Measurements from ENCODE around the gene DNAH6.

The DNAH6 gene

DNA sequence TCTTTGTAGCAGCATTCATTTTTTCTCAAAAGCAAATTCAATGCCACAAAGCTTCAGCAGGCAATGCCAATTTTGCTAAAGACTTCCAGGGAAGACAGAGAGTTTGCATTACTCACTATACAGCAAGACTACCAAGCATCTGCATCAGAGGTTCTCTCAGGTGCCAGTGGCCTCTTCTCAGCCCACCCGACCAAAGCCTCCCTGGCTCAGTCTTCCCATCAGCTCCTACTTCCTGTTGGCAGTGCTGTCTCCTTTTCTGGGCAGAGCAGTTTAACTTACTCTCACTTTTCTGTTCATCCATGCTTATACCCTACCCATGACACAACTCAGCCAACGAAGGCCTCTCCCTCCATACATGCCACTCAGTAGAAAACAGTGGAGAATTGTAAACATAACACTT, 207.5 kb downstream of the DNAH6 start:
- no peak for DNase-seq (ENCODE audit: low spot score)
- no peak for TF ChIP-seq CTCF (IDR thresholded peaks at IDR 0.05; ENCODE audit: extremely low read depth, missing control alignments)

GRCh38 chr2:84725717-84726116, 209.4 kb downstream of the DNAH6 start:
- TF ChIP-seq CTCF (IDR thresholded peaks at IDR 0.05; ENCODE audit: extremely low read depth, missing control alignments), result no peak
- no peak for DNase-seq (ENCODE audit: low spot score)

DNA sequence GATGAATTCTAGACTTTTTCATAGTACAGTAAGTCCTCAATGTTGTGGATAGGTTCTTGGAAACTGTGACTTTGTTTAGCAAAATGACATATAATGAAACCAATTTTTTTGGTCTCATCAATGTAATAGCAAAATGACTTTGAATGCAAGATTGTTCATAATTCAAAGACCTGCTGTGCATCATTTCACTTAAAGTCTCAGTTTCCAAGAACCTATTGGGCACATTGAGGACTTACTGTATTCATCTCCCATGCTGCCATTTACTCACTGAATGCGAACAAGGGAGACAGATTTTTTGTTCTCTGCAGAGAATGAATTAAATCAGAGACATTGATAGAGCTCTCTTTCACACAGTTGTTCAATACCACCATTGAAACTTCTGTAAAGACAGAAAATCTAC, 211.0 kb downstream of the DNAH6 start:
- DNase-seq (ENCODE audit: low spot score), result no peak
- no peak for TF ChIP-seq CTCF (IDR thresholded peaks at IDR 0.05; ENCODE audit: extremely low read depth, missing control alignments)

DNA sequence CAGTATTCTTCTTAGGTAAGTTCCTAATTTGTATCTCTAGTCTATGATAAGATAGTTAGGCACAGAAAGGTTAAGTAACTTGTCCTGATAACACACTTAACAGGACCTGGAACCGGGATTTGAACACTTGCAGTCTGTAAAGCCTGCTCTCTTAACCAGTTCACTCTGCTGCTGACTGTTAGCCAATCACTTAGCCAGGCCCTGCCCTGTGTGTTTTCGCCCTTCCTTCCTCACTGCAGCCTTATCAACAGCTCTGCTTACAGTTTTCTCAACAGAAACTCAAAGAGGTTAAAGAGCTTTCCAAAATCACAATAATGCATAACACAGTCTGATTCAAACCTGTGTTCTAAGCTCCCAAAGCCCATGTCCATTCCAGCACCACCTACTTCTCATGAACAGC, 212.9 kb downstream of the DNAH6 start:
- no peak for TF ChIP-seq CTCF (IDR thresholded peaks at IDR 0.05; ENCODE audit: extremely low read depth, missing control alignments)
- DNase-seq (ENCODE audit: low spot score), result no peak

DNA sequence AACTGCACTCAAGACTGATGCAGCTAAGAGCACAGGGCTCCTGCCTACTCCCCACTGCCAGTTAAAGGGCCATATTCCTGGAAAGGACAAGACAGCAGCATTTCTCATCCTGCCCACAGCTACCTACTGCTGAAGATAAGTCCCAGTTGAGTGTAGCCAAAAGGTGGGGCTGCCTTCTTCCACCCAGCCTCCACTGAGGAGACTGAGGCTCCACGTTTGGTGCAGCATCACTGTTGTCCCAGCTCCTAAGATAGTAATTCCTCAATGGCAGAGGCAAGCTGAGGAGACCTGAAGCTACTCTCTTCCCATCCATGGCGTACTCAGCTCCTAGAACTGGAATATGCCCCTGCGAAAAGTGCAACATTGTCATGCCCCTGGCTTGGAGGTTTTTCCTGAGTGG, 214.9 kb downstream of the DNAH6 start:
- no peak for DNase-seq (ENCODE audit: low spot score)
- no peak for TF ChIP-seq CTCF (IDR thresholded peaks at IDR 0.05; ENCODE audit: extremely low read depth, missing control alignments)

GRCh38 chr2:84732897-84733778, 216.8 kb downstream of the DNAH6 start:
- no peak for TF ChIP-seq CTCF (IDR thresholded peaks at IDR 0.05; ENCODE audit: extremely low read depth, missing control alignments)
- DNase-seq (ENCODE audit: low spot score), result no peak

GRCh38 chr2:84735389-84735788, 219.1 kb downstream of the DNAH6 start:
- TF ChIP-seq CTCF (IDR thresholded peaks at IDR 0.05; ENCODE audit: extremely low read depth, missing control alignments), result no peak
- DNase-seq (ENCODE audit: low spot score), result no peak
